Stimulated activated naive CD4-positive, alpha-beta T cell treated with Interleukin-2 at 50 U/mL for 16 hours (primary cell): ENCODE results near the gene D2HGDH.
"Not testable (repeated sequence)": the region's sequence is repeated elsewhere in the genome, so short reads cannot be mapped to it uniquely, and the experiment has no call there.

Experiments
- DNase-seq: peaks from one replicate; lab custom pipeline; 2025; lab: John Stamatoyannopoulos, UW

Gene D2HGDH

GRCh38 chr2:241748468-241749256, 14.2 kb downstream of the D2HGDH start:
- DNase-seq: no peak

GRCh38 chr2:241750076-241750840, 15.8 kb downstream of the D2HGDH start:
- no peak for DNase-seq

GRCh38 chr2:241751152-241751551, 16.7 kb downstream of the D2HGDH start:
- DNase-seq: no peak

- no peak for DNase-seq
Measured at GRCh38 chr2:241751776-241752175, 17.3 kb downstream of the D2HGDH start.

GRCh38 chr2:241752253-241752652, 17.8 kb downstream of the D2HGDH start:
- no peak for DNase-seq

GRCh38 chr2:241752689-241753276, 18.4 kb downstream of the D2HGDH start:
- DNase-seq: no peak

GRCh38 chr2:241753493-241753892, 19.1 kb downstream of the D2HGDH start:
- DNase-seq: no peak

- no peak for DNase-seq
Measured at GRCh38 chr2:241754042-241754441, 19.6 kb downstream of the D2HGDH start.

GRCh38 chr2:241755166-241755565, 20.7 kb downstream of the D2HGDH start:
- DNase-seq: no peak

- no peak for DNase-seq
Measured at GRCh38 chr2:241755777-241756176, 21.3 kb downstream of the D2HGDH start.

GRCh38 chr2:241759067-241759807, 24.8 kb downstream of the D2HGDH start:
- no peak for DNase-seq

- not testable (repeated sequence) for DNase-seq
Measured at GRCh38 chr2:241759893-241760292, 25.5 kb downstream of the D2HGDH start.

GRCh38 chr2:241760301-241760771, 25.9 kb downstream of the D2HGDH start:
- DNase-seq: no peak

- no peak for DNase-seq
Measured at GRCh38 chr2:241762321-241762932, 28.0 kb downstream of the D2HGDH start.

GRCh38 chr2:241762933-241763369, 28.5 kb downstream of the D2HGDH start:
- DNase-seq: peak; percentile 66

- DNase-seq: no peak
Measured at GRCh38 chr2:241763551-241764274, 29.3 kb downstream of the D2HGDH start.

GRCh38 chr2:241764275-241765241, 30.1 kb downstream of the D2HGDH start:
- DNase-seq: no peak

- no peak for DNase-seq
Measured at GRCh38 chr2:241767464-241768250, 33.2 kb downstream of the D2HGDH start.

GRCh38 chr2:241768251-241768711, 33.9 kb downstream of the D2HGDH start:
- DNase-seq: no peak
